Left hindlimb (tissue), 1 donor: ENCODE measurements around the gene MEIS2.

Experiments
- DNase-seq: peaks from one replicate; pipeline ENCODE4 v3.0.0-alpha.2; 2018

The MEIS2 gene

GRCh38 chr15:37097144-37097919, 3.0 kb downstream of the MEIS2 start:
- no peak for DNase-seq

- DNase-seq, result no peak
Observed at GRCh38 chr15:37096558-37097143, 3.7 kb downstream of the MEIS2 start.

DNA sequence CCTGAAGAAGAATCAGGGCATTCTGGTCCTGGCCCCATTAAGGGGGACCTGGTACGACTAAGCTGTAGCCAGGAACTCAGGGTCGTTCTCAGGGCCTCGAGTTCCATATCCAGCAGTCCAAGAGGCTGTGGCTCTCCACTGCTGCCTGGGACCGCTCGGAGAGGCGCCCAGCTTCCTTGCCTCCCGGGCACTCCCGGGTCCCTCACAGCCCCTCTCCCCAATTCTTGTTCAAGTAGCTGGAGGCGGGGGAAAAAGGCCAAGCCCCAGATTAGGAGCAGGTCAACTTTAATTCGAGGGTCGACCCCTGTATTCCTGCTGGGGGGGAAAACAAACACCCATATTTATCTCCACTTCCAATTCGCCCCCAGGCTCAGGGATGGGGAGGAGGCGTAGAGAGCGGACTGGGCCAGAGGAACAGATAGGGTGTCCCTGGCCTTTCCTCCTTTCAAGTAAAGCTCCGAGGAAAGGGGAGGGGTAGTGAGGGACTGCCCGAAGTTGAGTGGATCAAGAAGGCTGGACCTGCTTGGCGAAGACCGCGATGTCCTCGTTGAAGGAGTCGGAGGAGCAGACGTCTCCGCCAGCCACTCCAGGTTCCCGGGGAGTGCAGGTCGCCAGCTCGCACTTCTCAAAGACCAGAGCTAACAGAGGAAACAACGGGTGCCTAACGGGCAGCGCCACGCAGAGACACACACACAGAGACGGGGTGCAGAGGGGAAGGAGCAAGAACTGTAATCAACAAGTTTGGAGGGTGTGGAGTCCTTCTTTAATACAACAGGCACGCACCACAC, 4.4 kb downstream of the MEIS2 start:
- no peak for DNase-seq

DNA sequence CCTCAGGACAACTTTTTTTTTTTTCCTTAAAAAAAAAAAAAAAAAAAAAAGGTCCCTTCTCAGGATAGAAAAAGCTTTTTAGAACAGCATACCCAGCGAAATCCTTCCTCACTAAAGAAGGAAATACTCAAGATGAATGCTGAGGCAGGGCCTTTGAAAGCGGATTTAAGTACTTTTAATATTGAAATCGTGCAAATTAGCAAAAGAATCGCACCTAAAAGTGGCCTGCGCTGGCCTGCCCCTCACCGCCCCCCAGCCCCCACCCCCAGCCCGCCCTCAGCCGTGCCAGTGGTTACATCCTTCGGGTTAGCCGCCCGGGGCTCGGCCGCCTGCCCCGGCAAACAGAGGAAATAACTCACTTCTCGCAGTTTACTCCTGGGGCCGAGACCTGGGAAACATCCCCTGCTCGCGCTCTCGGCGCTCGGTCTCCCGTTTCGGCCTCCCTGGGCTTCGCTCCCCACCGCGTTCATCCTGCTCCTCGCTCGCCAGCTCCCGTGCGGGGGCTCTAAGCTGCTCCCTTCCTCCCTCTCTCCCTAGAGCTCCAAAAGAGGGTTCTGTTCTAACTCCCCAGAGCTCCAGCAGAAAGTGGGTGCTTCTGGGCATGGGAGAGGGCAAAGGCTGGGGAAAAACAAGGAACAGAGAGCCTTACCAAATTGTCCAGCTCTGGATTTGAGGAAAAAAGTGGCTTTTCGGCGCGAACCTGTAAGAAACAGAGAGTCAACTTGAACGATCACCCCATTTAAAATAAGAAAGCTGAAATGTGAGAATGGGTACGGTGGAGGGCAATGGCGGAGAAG, 5.2 kb downstream of the MEIS2 start:
- no peak for DNase-seq

DNA sequence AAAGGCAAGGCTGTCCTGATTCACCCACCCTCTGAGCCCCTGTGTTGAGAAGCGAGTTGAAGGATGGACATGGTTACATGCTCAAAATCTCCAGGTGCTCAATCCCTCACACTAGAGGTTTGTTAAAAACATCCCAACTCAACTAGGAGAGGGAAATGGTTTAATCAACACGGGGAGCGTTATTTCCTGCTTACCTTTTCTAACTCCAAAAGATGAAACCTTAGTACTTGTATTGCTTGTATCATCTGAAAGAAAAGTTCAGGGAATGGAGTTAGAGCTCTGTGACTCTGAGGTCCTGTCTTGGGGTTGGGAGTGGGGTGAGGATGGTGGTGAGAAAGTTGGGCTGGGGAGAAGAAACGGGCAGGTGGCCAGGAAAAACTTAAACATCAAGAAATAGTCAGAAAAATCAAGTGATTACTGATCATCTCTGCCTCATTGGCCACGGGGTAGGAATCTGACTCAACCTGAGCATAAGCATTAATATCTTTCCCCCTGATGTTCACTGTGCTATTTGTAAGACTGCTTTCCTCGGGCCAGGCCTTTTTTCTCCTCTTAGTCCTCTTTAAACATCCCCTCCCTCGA, 5.9 kb downstream of the MEIS2 start:
- DNase-seq, result no peak

GRCh38 chr15:37093480-37094332, 6.6 kb downstream of the MEIS2 start:
- no peak for DNase-seq

GRCh38 chr15:37090543-37091175, 9.7 kb downstream of the MEIS2 start:
- DNase-seq, result no peak

GRCh38 chr15:37088436-37088835, 11.9 kb downstream of the MEIS2 start:
- no peak for DNase-seq

- DNase-seq, result no peak
Observed at GRCh38 chr15:37087131-37087588, 13.2 kb downstream of the MEIS2 start.

DNA sequence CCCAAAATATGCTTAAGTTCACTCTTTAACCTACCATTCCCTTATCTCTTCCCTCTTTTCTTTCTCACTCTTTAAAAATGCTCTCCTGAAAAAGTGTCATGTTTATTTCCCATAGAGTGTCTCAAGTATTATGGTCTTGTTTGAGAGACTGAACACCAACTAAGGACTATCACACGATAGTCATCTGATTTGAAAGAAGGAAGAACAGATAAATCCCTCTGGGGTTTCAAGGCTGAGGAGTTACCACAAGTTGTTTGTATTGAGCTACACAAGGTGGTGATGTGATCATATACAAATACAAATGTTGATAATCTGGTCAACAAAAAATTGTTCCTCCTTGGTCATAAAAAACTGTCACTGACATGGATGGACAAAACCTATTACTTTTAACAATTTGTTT, 13.8 kb downstream of the MEIS2 start:
- no peak for DNase-seq

DNA sequence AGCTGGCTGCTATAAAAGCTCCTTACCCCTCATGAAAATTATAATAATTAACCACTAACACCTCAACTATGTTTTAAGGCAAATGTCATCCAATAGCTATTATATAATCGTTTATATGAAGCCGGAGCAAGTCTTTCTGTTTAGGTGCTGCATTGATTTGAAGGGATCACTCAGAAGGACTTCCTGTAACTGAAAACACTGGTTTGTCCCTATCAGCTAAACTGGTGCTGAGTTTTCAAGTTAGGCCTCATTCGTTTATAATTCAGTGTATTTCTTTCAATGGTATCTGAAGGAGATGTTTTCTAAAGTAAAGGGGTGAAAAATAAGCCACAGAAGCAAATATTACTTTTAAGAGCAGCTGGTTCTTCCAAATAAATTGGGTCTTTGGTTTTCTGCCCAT, 14.2 kb downstream of the MEIS2 start:
- no peak for DNase-seq

DNA sequence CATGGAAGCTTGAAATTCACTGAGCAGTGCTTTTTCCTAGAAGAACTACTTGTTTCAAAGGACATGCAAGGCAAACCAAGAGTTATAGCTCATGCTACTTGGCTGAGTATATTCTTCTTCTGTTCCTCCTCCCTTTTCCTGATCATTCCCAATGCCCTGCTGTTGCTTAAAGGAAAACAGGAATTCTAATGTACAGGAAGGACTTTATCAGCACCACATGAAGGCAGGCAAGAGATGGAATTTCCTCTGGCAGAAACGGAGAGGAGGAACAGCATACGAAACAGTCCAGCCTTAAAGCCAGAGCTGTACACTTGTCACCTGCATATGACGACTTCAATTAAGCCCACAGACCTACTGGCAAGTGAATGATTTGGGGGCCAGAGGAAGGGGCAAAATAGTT, 15.7 kb downstream of the MEIS2 start:
- no peak for DNase-seq

- no peak for DNase-seq
Observed at GRCh38 chr15:37083610-37084009, 16.7 kb downstream of the MEIS2 start.

DNA sequence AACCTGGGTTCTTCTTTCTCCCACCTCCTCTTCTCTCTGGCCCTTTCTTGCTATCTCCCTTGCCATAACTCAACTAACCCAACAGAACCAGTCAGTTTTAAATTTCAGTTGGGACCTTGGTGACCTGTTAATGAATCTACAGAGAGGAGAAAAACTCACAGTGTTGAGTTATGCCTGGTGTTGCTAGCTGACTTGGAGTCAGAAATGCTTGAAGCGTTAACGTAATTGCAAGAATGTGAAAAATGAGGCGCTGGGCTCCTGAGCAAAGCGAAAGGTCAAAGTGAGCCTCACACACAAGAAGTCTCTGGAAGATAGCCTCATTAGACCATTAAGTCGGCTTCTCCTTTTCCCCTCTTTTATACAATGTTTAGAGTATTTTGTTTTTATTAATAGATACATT, 18.4 kb downstream of the MEIS2 start:
- DNase-seq, result no peak

DNA sequence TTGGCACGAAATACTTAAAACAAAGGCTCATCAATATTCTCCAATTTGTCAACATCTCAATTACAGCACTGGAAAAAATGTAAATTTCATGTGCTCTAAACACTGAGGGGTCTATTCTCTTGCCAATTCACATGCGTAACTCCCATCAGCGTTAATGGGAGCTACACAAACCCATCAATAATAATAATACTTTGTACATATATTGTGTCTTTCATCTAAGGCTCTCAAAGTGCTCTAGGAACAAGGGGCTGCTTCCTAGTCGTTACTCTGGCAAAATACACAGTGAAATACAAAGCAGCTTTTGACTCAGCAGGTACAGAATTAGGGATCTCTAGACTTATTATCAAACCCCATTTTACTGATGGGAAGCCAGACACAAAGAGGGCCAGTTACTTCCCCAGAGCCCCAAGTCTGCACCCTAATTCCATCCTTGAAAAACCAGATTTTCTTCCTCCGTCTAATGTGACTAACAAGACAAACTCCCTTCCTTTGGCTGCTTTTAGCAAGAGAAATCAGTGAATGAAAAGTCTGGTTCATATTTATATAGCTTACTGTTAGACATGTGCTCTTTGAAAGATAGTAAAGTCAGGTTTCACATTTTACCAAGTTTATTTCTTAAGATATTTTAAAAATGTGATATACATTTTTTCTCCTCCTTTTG, 20.0 kb downstream of the MEIS2 start:
- DNase-seq, result no peak

- peak; percentile 85 for DNase-seq
Observed at GRCh38 chr15:37079726-37080125, 20.6 kb downstream of the MEIS2 start.

GRCh38 chr15:37078566-37078965, 21.8 kb downstream of the MEIS2 start:
- no peak for DNase-seq

DNA sequence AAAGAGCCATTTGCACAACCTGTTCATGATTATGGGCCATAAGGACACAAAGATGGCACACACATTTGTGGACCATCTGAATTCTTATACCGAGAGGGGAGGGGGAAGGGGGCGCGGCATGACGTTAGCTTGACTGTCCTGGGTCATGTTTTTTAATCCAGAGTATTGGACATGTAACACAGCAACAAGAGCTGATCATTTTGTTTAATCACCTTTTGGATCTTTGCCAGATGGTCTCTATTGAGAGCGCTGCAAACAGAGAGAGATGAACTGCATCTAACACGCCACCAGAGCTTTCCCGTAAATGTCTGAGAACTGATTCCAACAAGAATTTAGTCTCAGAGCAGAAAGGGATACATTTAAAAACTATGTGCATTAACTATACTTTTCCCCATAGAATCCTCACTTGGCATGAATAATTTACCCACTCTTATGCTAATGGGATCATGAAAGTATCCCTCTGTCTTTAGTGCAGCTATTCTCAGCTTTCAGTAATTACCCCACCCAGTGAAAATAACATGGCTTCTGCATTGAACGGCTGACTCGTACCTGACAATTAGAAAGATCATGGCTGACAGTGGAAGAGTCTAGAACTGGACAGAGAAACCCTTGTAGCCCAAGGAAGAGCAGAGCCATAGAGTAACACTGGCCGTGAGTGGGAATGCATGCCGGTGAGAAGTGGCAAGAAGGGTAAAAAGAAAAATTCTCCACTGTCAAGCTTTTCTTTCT, 22.6 kb downstream of the MEIS2 start:
- no peak for DNase-seq

GRCh38 chr15:37076543-37076942, 23.8 kb downstream of the MEIS2 start:
- no peak for DNase-seq

DNA sequence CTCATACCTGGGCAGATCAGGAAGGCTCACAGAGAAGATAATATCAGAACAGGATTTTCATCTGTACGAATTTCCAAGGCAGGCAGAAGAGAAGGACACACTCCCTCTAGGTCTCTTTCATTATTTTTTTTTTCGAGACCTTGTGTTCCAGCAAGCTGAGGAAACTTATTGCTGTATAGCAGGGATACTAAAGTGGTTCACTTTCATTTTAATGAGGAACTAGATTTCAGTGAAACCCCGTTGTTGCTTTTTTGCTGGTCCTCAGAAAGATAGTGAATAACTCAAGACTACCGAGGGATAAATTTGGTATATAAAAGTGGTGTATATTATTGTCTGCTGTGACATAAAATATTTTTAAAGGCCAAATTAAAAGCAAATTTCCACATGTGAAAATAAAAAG, 24.6 kb downstream of the MEIS2 start:
- DNase-seq, result no peak
